ENCODE measurements around the gene DCTN2.

DCTN2 gene

DNA sequence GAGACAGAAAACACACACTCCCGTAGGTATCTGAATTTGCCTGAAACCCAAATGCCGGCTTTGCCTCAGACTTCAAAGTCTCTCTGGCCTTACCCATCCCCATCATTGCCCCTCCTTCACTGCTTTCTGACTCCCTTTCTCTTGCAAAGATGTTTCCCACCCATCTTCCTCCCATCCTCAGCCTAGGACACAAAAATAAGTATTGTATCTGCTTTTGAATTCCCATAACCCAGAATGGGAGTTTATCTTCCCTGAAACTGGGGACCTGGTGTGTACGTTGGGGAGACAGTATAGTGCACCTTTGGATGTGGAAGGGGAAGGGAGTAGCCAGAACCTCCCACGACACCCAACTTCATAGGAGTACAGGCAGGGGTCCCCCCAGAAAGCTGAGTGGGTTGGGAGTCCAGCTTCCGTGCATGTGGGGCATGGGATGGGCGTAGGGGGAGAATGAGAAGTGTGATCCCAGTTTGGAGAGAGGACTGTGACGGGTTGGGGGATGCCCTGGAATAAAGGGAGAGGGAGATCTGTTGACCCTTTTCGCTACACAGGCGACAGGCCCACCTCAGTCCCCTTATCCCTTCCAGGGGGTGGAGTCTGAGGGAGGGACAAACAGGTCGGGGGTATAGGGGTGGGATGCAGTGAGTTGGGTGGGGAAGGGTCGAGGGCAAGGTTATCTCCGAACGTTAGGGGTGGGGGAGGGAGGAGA, 2.4 kb upstream of the DCTN2 start:
- DNase-seq = no peak

- no peak for DNase-seq
Observed at GRCh38 chr12:57548488-57548887, 1.5 kb upstream of the DCTN2 start.

- no peak for DNase-seq
Observed at GRCh38 chr12:57548013-57548315, 972 bp upstream of the DCTN2 start.

DNA sequence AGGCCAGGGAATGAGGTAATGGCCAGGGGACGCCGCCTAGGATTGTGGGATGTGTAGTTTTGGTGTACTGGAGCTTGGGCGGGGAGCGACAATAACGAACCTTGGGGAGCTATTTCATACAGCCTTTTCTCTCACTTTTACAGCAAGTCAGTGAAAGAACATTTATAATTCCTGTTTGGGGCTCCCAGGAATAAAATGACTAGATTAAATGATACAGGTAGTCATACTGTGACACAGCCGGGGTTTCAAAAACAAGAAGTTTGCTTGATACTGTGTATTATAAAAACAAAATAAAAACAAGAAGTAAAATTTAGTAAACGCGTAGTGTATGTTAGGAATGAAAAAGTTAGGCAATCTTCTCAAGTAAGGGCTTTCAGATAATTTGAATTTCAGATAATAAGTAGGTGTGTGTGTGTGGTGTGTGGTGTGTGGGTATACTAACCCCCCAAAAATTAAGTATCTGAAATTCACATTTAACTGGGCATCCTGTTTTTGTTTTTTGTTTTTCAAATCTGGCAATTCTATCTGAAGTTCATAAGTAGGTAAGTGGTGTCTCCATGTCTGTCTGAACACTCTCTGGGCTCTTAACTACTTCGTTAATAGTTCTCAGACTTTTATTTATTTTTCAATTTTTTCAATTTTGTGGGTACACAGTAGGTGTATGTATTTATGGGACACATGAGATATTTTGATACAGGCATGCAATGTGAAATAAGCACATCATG, 458 bp upstream of the DCTN2 start:
- DNase-seq = no peak

DNA sequence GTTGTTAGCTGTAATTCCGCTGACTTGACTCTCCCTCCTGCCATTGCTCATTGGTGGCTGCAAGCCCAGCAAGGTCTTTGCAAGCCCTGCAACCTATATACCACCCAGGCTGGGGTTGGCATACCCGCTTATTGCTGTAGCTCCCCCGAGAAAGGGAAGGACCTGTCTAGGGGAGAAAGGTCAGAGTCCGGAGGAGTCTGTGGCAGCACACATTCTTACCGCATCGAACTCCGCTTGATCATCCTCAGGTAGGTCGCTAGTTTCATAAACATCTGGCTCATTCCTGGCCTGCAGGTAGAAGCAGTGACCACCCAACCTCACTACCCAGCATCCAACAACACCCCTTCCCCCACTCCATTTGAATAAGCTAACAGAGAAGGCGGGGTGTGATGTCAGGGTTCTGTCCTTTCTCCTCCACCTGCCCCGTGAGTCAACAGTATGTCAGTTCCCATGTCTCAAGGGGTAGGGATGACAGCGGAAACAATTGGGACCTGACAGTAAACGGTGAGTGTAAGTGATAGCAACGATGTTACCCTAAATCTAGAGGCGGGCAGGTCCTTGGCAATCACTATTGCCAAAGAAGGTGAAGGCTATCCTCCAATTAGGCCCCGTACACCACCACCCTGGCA, 1.1 kb downstream of the DCTN2 start:
- DNase-seq = no peak

DNA sequence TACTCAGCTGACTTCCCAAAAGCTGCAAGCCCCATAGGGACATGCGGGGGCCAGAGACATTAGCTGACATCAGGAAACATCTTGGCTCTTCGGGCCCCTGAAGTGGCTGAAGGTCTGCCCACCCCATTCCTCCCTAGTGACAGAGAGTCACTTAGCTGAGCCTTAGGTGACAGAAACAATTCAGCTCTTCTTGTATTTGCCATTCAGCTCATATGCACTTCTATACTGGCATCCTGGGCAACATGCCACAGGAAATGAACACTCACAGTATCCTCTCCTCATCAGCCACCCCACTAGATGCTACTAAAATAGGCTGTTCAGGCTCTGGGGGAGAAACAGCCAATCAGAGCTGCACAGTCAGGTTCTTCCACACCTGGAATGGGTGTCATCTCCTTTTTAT, 3.4 kb downstream of the DCTN2 start:
- DNase-seq = no peak

DNA sequence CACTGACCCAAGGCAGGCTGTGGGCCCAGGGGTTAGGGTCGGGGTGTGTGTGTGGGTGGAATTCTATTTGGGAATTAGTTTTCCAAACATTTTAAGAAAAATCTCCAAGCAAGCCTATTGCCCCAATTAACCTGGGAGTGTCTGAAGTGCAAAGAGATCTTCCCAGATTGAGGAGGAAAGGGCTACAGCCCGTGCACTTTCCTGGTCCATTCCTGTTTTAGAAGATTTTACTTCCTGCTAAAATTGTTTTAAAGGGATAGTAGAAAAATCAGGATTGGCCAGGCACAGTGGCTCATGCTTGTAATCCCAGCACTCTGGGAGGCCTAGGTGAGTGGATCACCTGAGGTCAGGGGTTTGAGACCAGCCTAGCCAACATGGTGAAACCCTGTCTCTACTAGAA, 5.3 kb downstream of the DCTN2 start:
- no peak for DNase-seq

- DNase-seq = no peak
Observed at GRCh38 chr12:57541001-57541400, 6.0 kb downstream of the DCTN2 start.

- DNase-seq = no peak
Observed at GRCh38 chr12:57539134-57539768, 7.7 kb downstream of the DCTN2 start.

- no peak for DNase-seq
Observed at GRCh38 chr12:57536597-57536942, 10.4 kb downstream of the DCTN2 start.

- DNase-seq = no peak
Observed at GRCh38 chr12:57535764-57536596, 11.0 kb downstream of the DCTN2 start.

- no peak for DNase-seq
Observed at GRCh38 chr12:57534991-57535543, 11.9 kb downstream of the DCTN2 start.

DNA sequence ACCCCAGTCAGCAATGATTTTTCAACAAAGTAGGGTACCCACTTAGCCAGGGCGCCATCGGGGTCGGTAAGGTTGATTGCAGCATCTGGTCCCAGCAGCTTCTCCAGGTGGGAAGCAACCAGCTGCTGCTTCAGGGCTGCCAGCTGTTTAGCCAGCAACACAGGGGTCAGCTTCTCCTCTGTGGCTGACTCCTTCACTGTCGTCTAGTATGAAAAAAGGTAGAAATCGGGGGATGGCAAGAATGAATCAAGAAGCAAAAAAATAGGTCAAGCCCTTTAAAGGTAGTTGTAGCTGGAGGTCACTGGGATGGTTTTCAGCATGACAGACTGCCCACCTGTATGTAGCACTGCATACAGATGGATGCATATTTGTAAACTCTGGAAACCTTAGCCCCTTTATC, 12.7 kb downstream of the DCTN2 start:
- DNase-seq = no peak

DNA sequence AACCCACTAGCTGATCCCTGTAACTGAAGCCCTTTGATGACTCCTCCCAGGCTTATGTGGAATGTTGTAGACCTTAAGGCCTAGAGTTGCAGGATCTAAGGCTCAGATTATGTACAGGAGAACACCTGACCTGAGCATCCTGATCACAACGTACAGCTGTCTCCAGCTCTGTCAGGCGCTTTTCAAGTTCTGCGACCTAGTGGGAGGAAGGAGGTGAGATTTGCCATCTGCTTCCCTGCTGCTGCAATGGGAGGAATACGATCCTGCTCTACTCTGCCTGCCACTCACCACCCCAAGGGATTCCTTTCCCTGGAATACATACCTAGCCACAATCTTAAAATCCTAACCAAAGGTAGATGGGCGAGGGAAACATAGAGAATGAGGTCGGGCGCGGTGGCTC, 13.9 kb downstream of the DCTN2 start:
- no peak for DNase-seq

DNA sequence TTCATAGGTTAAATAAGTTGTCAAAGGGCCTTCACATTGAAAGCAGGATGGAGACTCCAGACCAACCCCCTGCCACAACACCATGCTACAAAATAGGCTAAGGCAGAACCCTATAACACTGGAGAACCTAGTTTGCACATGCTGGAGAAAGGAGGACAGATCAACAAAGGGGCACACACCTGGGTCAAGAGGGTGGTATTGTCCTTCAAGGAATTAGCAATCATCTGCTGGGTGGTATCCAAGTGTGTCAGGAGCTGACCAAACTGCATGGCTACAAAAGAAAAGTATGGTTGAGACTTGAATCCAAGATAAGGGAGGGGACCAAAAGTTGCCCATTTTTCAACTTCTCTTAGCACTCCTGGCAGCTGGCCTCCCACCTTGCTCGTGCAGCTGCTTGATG, 15.2 kb downstream of the DCTN2 start:
- DNase-seq = no peak

- DNase-seq = no peak
Observed at GRCh38 chr12:57530396-57531142, 16.4 kb downstream of the DCTN2 start.

DNA sequence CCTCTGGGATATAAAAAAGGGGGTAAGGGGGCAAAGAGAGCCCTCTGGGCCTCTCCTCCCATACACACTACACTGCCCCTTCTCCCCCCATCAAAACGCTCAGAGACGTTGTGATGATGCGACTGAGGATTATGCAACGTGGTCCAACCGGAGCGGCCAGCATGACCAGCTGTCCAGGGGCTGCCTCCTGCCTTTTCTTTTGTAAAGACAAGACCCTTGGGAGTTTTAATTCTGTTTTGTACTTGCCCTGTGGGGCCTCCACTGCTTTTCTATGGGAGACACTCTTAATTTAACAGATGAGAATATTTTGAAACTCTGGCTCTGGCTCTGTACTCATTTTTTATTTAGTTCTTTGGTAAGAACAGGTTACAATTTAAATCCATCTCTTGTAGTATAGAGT, 17.2 kb downstream of the DCTN2 start:
- DNase-seq = no peak

GRCh38 chr12:57528831-57529555, 18.0 kb downstream of the DCTN2 start:
- DNase-seq = no peak

GRCh38 chr12:57528176-57528575, 18.8 kb downstream of the DCTN2 start:
- no peak for DNase-seq

DNA sequence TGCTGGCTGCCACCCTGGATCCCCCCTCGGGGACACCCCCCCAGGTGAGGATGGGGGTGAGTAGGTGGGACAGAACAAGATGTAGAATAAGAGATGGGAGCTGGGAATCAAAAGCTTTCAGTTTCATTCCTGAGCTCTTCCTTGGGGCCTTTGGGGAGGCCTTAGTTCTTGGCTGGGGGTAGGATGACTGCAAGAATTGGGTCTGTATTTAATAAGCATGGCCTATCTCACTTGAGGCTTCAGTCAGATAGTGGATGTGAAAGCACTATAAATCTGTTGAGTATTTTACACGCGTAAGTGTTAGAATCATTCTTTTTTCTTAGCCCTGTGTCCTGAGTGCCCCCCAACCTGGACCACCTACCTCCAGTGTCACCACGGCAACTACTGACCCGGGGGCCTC, 19.8 kb downstream of the DCTN2 start:
- no peak for DNase-seq

DNA sequence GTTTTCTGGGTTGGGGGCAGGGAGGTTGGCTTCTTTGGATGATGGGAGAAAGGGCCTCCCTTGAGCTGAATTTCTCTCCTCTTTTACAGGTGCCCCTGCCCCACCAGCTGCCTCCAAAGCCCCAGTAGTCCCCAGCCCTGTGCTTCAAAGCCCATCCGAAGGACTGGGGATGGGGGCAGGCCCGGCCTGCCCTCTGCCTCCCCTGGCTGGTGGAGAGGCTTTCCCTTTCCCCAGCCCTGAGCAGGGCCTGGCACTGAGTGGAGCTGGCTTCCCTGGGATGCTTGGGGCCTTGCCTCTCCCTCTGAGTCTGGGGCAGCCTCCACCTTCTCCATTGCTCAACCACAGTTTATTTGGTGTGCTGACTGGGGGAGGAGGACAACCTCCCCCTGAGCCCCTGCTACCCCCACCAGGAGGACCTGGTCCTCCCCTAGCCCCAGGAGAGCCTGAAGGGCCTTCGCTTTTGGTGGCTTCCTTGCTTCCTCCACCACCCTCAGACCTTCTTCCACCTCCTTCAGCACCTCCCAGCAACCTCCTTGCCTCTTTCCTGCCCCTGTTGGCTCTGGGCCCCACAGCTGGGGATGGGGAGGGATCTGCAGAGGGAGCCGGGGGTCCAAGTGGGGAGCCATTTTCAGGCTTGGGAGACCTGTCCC, 20.4 kb downstream of the DCTN2 start:
- no peak for DNase-seq

All from stimulated activated CD4-positive, alpha-beta T cell treated with anti-CD3 and anti-CD28 coated beads, Interleukin-2, amount 100 ng/mL, for 48 hours (primary cell).